CD14-positive monocyte (primary cell): Measurements from ENCODE around the gene ACOT7. TPM values are rescaled to one million over a fixed set of nuclear protein-coding genes. Genes with fewer than 3 reads are reported as not detected.

Experiments used
- DNase-seq, 3 donors: peaks; one replicate each; pipeline ENCODE4 v3.0.0-alpha.2; 2011 to 2022
- H2AFZ ChIP-seq: 2 replicates; pipeline ENCODE4 v1.6.0; 2012; ENCODE audit warnings: mild to moderate bottlenecking, low read depth, low read length, inconsistent platforms; ENCODE audit not compliant: insufficient read depth, poor library complexity, severe bottlenecking
- H3K27ac ChIP-seq, 2 donors: 1 replicate in 1 of 2; 2 replicates in 1 of 2; pipeline ENCODE4 v1.5.1; 2012 to 2013; ENCODE audit warnings: low read length in 2 of 2, control low read depth in 1 of 2, inconsistent platforms in 1 of 2, low read depth in 1 of 2, mild to moderate bottlenecking in 1 of 2
- H3K27me3 ChIP-seq, 2 donors: one replicate each; pipeline versions ENCODE4 v1.6.0 to v1.6.1; 2011 to 2013; ENCODE audit warnings: low read length in 2 of 2; ENCODE audit not compliant: control insufficient read depth in 2 of 2, insufficient read depth in 2 of 2
- H3K36me3 ChIP-seq, 2 donors: replicated peaks in 1 of 2; 1 replicate in 1 of 2; 2 replicates in 1 of 2; pipeline versions ENCODE4 v1.5.1 to v1.6.1; 2012 to 2013; ENCODE audit warnings: low read length in 2 of 2, control low read depth in 1 of 2, inconsistent platforms in 1 of 2, mild to moderate bottlenecking in 1 of 2; ENCODE audit not compliant: insufficient read depth in 2 of 2, control insufficient read depth in 1 of 2
- H3K4me1 ChIP-seq, 2 donors: 1 replicate in 1 of 2; 2 replicates in 1 of 2; pipeline versions ENCODE4 v1.5.1 to v1.6.1; 2012 to 2013; ENCODE audit warnings: low read length in 2 of 2, control low read depth in 1 of 2, inconsistent platforms in 1 of 2, mild to moderate bottlenecking in 1 of 2, moderate library complexity in 1 of 2; ENCODE audit not compliant: insufficient read depth in 2 of 2, control insufficient read depth in 1 of 2
- H3K4me2 ChIP-seq: replicated peaks from 2 replicates; pipeline ENCODE3; 2012; ENCODE audit warnings: low read length, moderate library complexity, mild to moderate bottlenecking; ENCODE audit not compliant: poor library complexity, severe bottlenecking; ENCODE audit errors: extremely low read depth
- H3K4me3 ChIP-seq, 3 experiments: fragments of 200-600 bp in 1 of 3; sonication (generic) in 1 of 3; replicated peaks in 1 of 3; 1 replicate in 2 of 3; 2 replicates in 1 of 3; pipeline ENCODE4 v1.5.1; 2011 to 2013; ENCODE audit warnings: low read length in 3 of 3, mild to moderate bottlenecking in 3 of 3, control low read depth in 2 of 3, low read depth in 2 of 3, inconsistent platforms in 1 of 3, moderate library complexity in 1 of 3
- H3K79me2 ChIP-seq: 2 replicates; pipeline ENCODE4 v1.6.0; 2012; ENCODE audit warnings: mild to moderate bottlenecking, control low read depth, inconsistent platforms, low read length, moderate library complexity; ENCODE audit not compliant: insufficient read depth
- H3K9ac ChIP-seq: 2 replicates; pipeline ENCODE4 v1.6.0; 2017; ENCODE audit warnings: low read length, mild to moderate bottlenecking; ENCODE audit not compliant: insufficient read depth, poor library complexity, severe bottlenecking
- H3K9me3 ChIP-seq, 2 donors: replicated peaks in 1 of 2; 1 replicate in 1 of 2; 2 replicates in 1 of 2; pipeline versions ENCODE4 v1.5.1 to v1.6.1; 2012 to 2013; ENCODE audit warnings: low read length in 2 of 2, control low read depth in 1 of 2; ENCODE audit not compliant: control insufficient read depth in 1 of 2, insufficient read depth in 1 of 2
- H4K20me1 ChIP-seq: 2 replicates; pipeline ENCODE4 v1.6.0; 2012; ENCODE audit warnings: mild to moderate bottlenecking, low read length, control low read depth, moderate library complexity; ENCODE audit not compliant: insufficient read depth
- H3K27ac Mint-ChIP-seq, 7 donors: one replicate each; pipeline ENCODE4 v1.8.0; 2020; ENCODE audit warnings: mild to moderate bottlenecking in 7 of 7, mixed read lengths in 7 of 7, moderate library complexity in 6 of 7, inconsistent platforms in 2 of 7
- H3K27me3 Mint-ChIP-seq, 3 donors: one replicate each; pipeline ENCODE4 v1.8.0; 2021 to 2022; ENCODE audit warnings: low read depth in 3 of 3, mild to moderate bottlenecking in 3 of 3, mixed read lengths in 3 of 3, moderate library complexity in 3 of 3, inconsistent platforms in 1 of 3
- H3K36me3 Mint-ChIP-seq, 2 donors: one replicate each; pipeline ENCODE4 v1.8.0; 2020; ENCODE audit warnings: mixed read lengths in 2 of 2, inconsistent platforms in 1 of 2, mild to moderate bottlenecking in 1 of 2
- H3K4me1 Mint-ChIP-seq: one replicate; pipeline ENCODE4 v1.8.0; 2020; ENCODE audit warnings: mild to moderate bottlenecking, mixed read lengths
- H3K4me3 Mint-ChIP-seq, 2 donors: one replicate each; pipeline ENCODE4 v1.8.0; 2020; ENCODE audit warnings: mild to moderate bottlenecking in 2 of 2, mixed read lengths in 2 of 2, moderate library complexity in 1 of 2
- H3K9me3 Mint-ChIP-seq, 7 donors: one replicate each; pipeline ENCODE4 v1.8.0; 2020 to 2022; ENCODE audit warnings: mixed read lengths in 7 of 7, mild to moderate bottlenecking in 6 of 7, moderate library complexity in 6 of 7, inconsistent platforms in 2 of 7
- CTCF ChIP-seq: fragments of 200-600 bp; IDR thresholded peaks from one replicate; pipeline ENCODE4 v1.8.0; 2022; ENCODE audit warnings: antibody characterized with exemption, mild to moderate bottlenecking
- WGBS: methylation state at CpG from one replicate; pipeline ENCODE4 v1.1.5; 2013; ENCODE audit warnings: missing lambda C conversion rate; ENCODE audit not compliant: insufficient coverage; 5-methylcytosine and 5-hydroxymethylcytosine counted together
- intact Hi-C, 2 donors: fragments of 100-400 bp; cut with micrococcal nuclease; formaldehyde crosslinking; loops; one replicate each; pipeline versions ENCODE4 v1.15.0 to v1.15.1; 2023
- polyA plus RNA-seq, 3 donors: library from polyadenylated mRNA; depleted of rRNA in 1 of 3; unstranded in 2 of 3; stranded (reverse) in 1 of 3; fragments of 300-500 nt in 2 of 3; fragments of >200 nt in 1 of 3; fragmentation: Illumina TruSeq in 2 of 3; gene quantifications; 1 replicate in 2 of 3; 2 replicates in 1 of 3; pipeline ENCODE4 v1.2.3, GENCODE V29; 2012 to 2021

ACOT7 gene
- polyA plus RNA-seq, 3 donors: 0.63 to 4.3 (median 1.4) TPM

- TF ChIP-seq CTCF: no peak
- peak overlapping the region in 1 of 7 donors; percentile 57 for H3K27ac Mint-ChIP-seq
- WGBS: 96% methylated on average over 16 of the region's 18 CpGs
- H3K79me2 ChIP-seq: no peaks in the 10 kb centered on the region
- H3K27ac ChIP-seq: no peak overlapping the region
- H3K4me2 ChIP-seq: no peak overlapping the region
- peak overlapping the region; percentile 85 for H2AFZ ChIP-seq
- peaks cover 3 to 6% of the 10 kb centered on the region in 2 donors for H3K36me3 Mint-ChIP-seq
- intact Hi-C loops: loop anchor here in 1 of 2 donors (5.0 kb wide), 1 partner anchor 102 kb away; no protein-coding TSS in a partner anchor
- no peak overlapping the region for H3K4me3 Mint-ChIP-seq
- no peak for DNase-seq
- no peaks in the 10 kb centered on the region for H4K20me1 ChIP-seq
- no peaks in the 10 kb centered on the region for H3K27me3 ChIP-seq
- no peaks in the 10 kb centered on the region for H3K9me3 ChIP-seq
- no peaks in the 10 kb centered on the region for H3K36me3 ChIP-seq
- peaks cover 12% of the 10 kb centered on the region for H3K4me1 Mint-ChIP-seq
- H3K4me3 ChIP-seq: no peak overlapping the region
- peaks cover 5 to 14% of the 10 kb centered on the region in 2 donors for H3K4me1 ChIP-seq
- H3K27me3 Mint-ChIP-seq: peaks cover 1 to 6% (median 4%) of the 10 kb centered on the region in 3 donors
- no peak overlapping the region for H3K9ac ChIP-seq
- H3K9me3 Mint-ChIP-seq: no peaks in the 10 kb centered on the region
These were observed 44.2 kb downstream of the ACOT7 start for GRCh38 chr1:6349254-6349943.

GRCh38 chr1:6348511-6349191 lies 44.9 kb downstream of the ACOT7 start:
- peak overlapping the region; percentile 2 to 58 (median 7) for H3K4me3 ChIP-seq
- Mint-ChIP-seq H3K4me1 (peaks cover 12% of the 10 kb centered on the region), H3K4me3 (peak overlapping the region; percentile 54 to 76), H3K27ac (peak overlapping the region in 6 of 7 donors; percentile 12 to 80 (median 54)), H3K9me3 (no peaks in the 10 kb centered on the region), H3K27me3 (peaks cover 1 to 6% (median 4%) of the 10 kb centered on the region in 3 donors), H3K36me3 (peaks cover 3 to 6% of the 10 kb centered on the region in 2 donors)
- no peaks in the 10 kb centered on the region for H3K9me3 ChIP-seq
- peak overlapping the region; percentile 85 for H2AFZ ChIP-seq
- H3K36me3 ChIP-seq: no peaks in the 10 kb centered on the region
- no peaks in the 10 kb centered on the region for H4K20me1 ChIP-seq
- 36% methylated on average over 13 of the region's 13 CpGs for WGBS
- peaks cover 5 to 14% of the 10 kb centered on the region in 2 donors for H3K4me1 ChIP-seq
- intact Hi-C loops: loop anchor here in 1 of 2 donors (5.0 kb wide), 1 partner anchor 101 kb away; no protein-coding TSS in a partner anchor
- peak overlapping the region in 1 of 2 donors; percentile 50 for H3K27ac ChIP-seq
- H3K4me2 ChIP-seq: peak overlapping the region; percentile 57
- H3K9ac ChIP-seq: peak overlapping the region; percentile 36
- no peaks in the 10 kb centered on the region for H3K27me3 ChIP-seq
- peak; percentile 8 to 17 (median 9) for DNase-seq
- TF ChIP-seq CTCF: no peak
- H3K79me2 ChIP-seq: no peaks in the 10 kb centered on the region
